SJSA1 (cell line): ENCODE results near the gene ZDHHC8. TPM values are rescaled to one million over a fixed set of nuclear protein-coding genes. Genes with fewer than 3 reads are reported as not detected.

Experiments
- DNase-seq, 2 experiments: peaks; one replicate each; pipeline ENCODE4 v3.0.0-alpha.2; 2015 to 2020; ENCODE audit warnings: low spot score in 2 of 2, low read depth in 1 of 2
- H3K27ac ChIP-seq: fragments of 250-450 bp; sonication (Bioruptor Pico); 2 replicates; pipeline ENCODE4 v1.5.1; 2020; ENCODE audit warnings: mild to moderate bottlenecking, moderate library complexity
- H3K27me3 ChIP-seq: fragments of 250-450 bp; sonication (Bioruptor Pico); replicated peaks from 2 replicates; pipeline ENCODE4 v1.5.1; 2020; ENCODE audit warnings: mild to moderate bottlenecking, moderate library complexity
- H3K36me3 ChIP-seq: fragments of 250-450 bp; sonication (Bioruptor Pico); 2 replicates; pipeline ENCODE4 v1.5.1; 2020; ENCODE audit warnings: mild to moderate bottlenecking
- H3K4me1 ChIP-seq: fragments of 250-450 bp; sonication (Bioruptor Pico); replicated peaks from 2 replicates; pipeline ENCODE4 v1.6.1; 2021; ENCODE audit warnings: mild to moderate bottlenecking
- H3K4me3 ChIP-seq: fragments of 250-450 bp; sonication (Bioruptor Pico); 2 replicates; pipeline ENCODE4 v1.5.1; 2020; ENCODE audit warnings: mild to moderate bottlenecking
- H3K9me3 ChIP-seq: fragments of 250-450 bp; sonication (Bioruptor Pico); replicated peaks from 2 replicates; pipeline ENCODE4 v1.5.1; 2020; ENCODE audit warnings: mild to moderate bottlenecking
- total RNA-seq: library from RNA; depleted of rRNA; stranded (reverse); fragments of >200 nt; shearing (Covaris generic); gene quantifications from 2 replicates; pipeline ENCODE4 v1.2.3, GENCODE V29; 2014

ZDHHC8 gene
- total RNA-seq, 1 experiment from 2014 or later = 9.0 TPM

GRCh38 chr22:20180245-20180630 lies 48.6 kb downstream of the ZDHHC8 start:
- Histone ChIP-seq H3K27me3 (0 out of 2 replicates have a peak, but pooled peaks cover 4% of the 10 kb centered on the region), H3K4me1 (no peaks in the 10 kb centered on the region), H3K27ac (no peak overlapping the region), H3K9me3 (no peaks in the 10 kb centered on the region), H3K4me3 (no peak overlapping the region), H3K36me3 (no peaks in the 10 kb centered on the region)
- DNase-seq = no peak

GRCh38 chr22:20180640-20181039 lies 49.0 kb downstream of the ZDHHC8 start:
- no peaks in the 10 kb centered on the region for H3K36me3 ChIP-seq
- H3K27me3 ChIP-seq = 0 out of 2 replicates have a peak, but pooled peaks cover 4% of the 10 kb centered on the region
- no peak for DNase-seq
- no peak overlapping the region for H3K4me3 ChIP-seq
- H3K9me3 ChIP-seq = no peaks in the 10 kb centered on the region
- H3K4me1 ChIP-seq = no peaks in the 10 kb centered on the region
- H3K27ac ChIP-seq = no peak overlapping the region

DNA sequence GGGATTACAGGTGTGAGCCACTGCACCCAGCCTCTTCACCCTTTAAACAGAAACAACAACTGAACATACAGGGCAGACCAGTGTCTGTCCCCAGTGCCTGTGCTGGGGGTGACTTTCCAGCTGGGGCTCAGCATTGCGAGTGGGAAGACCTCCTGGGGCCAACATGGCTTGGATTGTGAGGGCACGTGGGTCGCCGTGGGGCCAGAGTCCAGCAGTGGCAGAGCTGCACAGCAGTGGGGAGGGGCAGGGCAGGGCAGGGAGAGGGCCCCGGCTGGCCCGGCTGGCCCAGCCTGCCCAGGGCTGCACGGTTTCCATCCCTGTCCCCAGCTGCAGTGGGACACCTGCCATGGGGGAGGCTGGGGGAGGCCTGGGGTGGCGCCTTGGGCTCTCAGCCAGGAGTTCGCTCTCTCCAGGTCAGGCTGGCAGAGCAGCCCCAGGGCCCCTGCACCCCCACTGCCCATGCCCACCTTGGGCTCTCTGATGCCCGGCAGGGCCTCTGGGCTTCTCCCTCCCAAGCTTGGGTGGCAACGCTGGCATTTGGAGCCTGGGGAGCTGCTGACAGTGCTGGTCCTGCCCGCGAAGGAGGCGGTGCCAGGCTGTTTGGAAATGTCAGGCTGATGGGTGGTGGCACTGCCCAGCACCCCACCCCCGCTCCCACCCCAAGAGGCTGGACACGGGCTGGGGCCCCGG lies 49.7 kb downstream of the ZDHHC8 start:
- DNase-seq = no peak
- Histone ChIP-seq H3K4me3 (no peak overlapping the region), H3K4me1 (no peaks in the 10 kb centered on the region), H3K27ac (no peak overlapping the region), H3K27me3 (0 out of 2 replicates have a peak, but pooled peaks cover 4% of the 10 kb centered on the region), H3K9me3 (no peaks in the 10 kb centered on the region), H3K36me3 (no peaks in the 10 kb centered on the region)

DNA sequence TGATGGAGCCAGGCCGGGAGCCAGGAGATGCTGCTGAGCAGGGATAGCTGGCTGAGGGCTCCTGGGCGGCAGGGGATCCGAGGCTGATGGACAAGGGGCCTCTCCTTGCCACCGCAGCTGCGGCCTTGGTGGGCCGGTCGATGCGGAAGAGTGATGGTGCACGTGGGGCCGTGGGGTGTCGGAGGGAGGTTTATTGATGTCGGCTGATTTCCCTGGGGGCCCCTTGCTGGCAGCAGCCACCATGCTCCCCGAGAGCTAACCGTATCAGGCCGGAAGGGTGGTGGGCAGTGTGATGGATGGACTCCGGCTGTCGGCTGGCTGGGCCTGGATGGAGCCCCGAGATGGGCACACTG lies 50.3 kb downstream of the ZDHHC8 start:
- H3K36me3 ChIP-seq = no peaks in the 10 kb centered on the region
- H3K4me3 ChIP-seq = no peak overlapping the region
- H3K27ac ChIP-seq = no peak overlapping the region
- no peaks in the 10 kb centered on the region for H3K27me3 ChIP-seq
- no peaks in the 10 kb centered on the region for H3K9me3 ChIP-seq
- DNase-seq = no peak
- H3K4me1 ChIP-seq = no peaks in the 10 kb centered on the region

DNA sequence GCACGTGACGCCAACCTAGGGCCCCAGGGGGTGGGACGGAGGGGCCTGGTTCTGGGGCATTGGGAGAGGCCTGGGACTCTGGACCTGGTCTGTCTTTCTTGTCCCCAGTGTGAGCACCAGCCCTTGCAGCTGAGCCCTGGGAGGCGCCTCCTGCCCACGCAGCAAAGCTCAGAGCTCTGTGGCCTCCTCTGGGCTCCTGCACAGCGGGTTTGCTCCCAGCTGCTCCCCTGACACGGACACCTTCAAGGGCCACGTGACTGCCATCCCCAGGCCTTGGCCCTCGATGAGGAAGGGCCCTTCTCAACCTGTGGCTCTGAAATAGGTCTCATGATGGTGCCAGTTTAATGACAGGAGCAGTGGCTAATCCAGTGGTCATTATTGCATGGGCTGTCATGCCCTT lies 50.8 kb downstream of the ZDHHC8 start:
- H3K27me3 ChIP-seq = no peaks in the 10 kb centered on the region
- no peaks in the 10 kb centered on the region for H3K4me1 ChIP-seq
- H3K4me3 ChIP-seq = no peak overlapping the region
- no peak overlapping the region for H3K27ac ChIP-seq
- no peak for DNase-seq
- no peaks in the 10 kb centered on the region for H3K36me3 ChIP-seq
- no peaks in the 10 kb centered on the region for H3K9me3 ChIP-seq

- no peak for DNase-seq
- Histone ChIP-seq H3K4me1 (no peaks in the 10 kb centered on the region), H3K9me3 (no peaks in the 10 kb centered on the region), H3K36me3 (no peaks in the 10 kb centered on the region), H3K27ac (no peak overlapping the region), H3K4me3 (no peak overlapping the region), H3K27me3 (no peaks in the 10 kb centered on the region)
Measured at GRCh38 chr22:20183101-20183500, 51.5 kb downstream of the ZDHHC8 start.

DNA sequence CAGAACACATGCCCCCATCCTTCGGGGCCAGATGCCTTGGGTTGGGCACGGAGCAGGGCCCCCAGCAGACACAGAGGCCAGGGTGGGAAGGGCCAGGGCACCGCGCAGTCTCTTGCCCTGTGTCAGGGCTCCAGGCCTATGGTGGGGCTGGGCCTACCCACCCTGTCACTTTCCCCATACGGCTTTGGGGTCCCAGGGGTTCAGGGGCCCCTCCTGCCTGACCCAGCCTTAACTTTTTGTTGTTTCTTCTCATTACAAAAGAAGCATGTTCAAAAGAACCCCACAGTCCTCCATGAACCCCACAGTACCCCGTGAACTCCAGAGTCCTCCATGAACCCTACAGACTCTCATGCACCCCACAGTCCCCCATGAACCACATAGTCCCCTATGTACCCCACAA lies 52.2 kb downstream of the ZDHHC8 start:
- Histone ChIP-seq H3K4me1 (no peaks in the 10 kb centered on the region), H3K9me3 (no peaks in the 10 kb centered on the region), H3K27me3 (no peaks in the 10 kb centered on the region), H3K4me3 (no peak overlapping the region), H3K27ac (no peak overlapping the region), H3K36me3 (no peaks in the 10 kb centered on the region)
- no peak for DNase-seq

GRCh38 chr22:20184501-20185165 lies 53.0 kb downstream of the ZDHHC8 start:
- H3K27ac ChIP-seq = no peak overlapping the region
- no peaks in the 10 kb centered on the region for H3K4me1 ChIP-seq
- no peaks in the 10 kb centered on the region for H3K9me3 ChIP-seq
- no peaks in the 10 kb centered on the region for H3K36me3 ChIP-seq
- no peaks in the 10 kb centered on the region for H3K27me3 ChIP-seq
- no peak for DNase-seq
- no peak overlapping the region for H3K4me3 ChIP-seq

- no peaks in the 10 kb centered on the region for H3K4me1 ChIP-seq
- H3K27ac ChIP-seq = no peak overlapping the region
- no peaks in the 10 kb centered on the region for H3K36me3 ChIP-seq
- DNase-seq = no peak
- H3K4me3 ChIP-seq = no peak overlapping the region
- H3K9me3 ChIP-seq = no peaks in the 10 kb centered on the region
- no peaks in the 10 kb centered on the region for H3K27me3 ChIP-seq
Measured at GRCh38 chr22:20185750-20186149, 54.1 kb downstream of the ZDHHC8 start.

- Histone ChIP-seq H3K4me3 (no peak overlapping the region), H3K27me3 (no peaks in the 10 kb centered on the region), H3K27ac (no peak overlapping the region), H3K4me1 (no peaks in the 10 kb centered on the region), H3K36me3 (no peaks in the 10 kb centered on the region), H3K9me3 (no peaks in the 10 kb centered on the region)
- no peak for DNase-seq
Measured at GRCh38 chr22:20186183-20186870, 54.7 kb downstream of the ZDHHC8 start.

DNA sequence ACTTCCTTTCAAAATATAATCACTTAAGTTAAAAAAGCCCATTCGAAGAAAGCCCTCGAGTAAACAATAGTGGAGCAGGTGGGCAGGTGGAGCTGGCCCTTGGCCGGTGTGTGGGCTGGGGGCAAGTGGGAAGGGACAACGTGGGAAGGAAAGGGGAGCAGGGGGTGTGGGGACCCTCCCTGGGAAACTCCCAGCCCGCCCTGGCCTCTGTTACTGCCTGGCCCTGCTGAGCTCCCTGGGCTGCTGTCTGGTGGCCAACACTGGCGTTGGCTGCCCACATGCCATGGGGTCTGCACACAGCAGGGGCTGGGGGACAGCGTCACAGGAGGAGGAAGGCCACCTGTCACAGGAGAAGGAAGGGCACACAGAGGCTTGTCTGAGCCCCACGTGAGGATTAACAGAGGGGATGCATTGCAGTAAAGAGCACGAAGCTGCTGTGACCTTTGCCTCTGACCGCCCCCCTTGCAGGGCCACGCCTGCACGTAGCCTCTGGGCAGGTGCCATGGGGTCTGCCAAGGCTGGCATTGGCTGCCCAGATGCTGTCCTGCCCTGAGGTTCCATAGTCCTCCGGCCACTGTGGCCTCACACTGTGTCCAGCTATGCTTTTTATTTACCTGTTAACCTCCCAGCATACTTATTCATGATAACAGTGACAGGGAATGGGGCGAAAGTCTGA lies 55.4 kb downstream of the ZDHHC8 start:
- Histone ChIP-seq H3K27me3 (no peaks in the 10 kb centered on the region), H3K4me3 (no peak overlapping the region), H3K4me1 (no peaks in the 10 kb centered on the region), H3K9me3 (no peaks in the 10 kb centered on the region), H3K27ac (no peak overlapping the region), H3K36me3 (no peaks in the 10 kb centered on the region)
- no peak for DNase-seq

- H3K27ac ChIP-seq = no peak overlapping the region
- DNase-seq = no peak
- H3K4me3 ChIP-seq = no peak overlapping the region
- no peaks in the 10 kb centered on the region for H3K9me3 ChIP-seq
- H3K27me3 ChIP-seq = no peaks in the 10 kb centered on the region
- no peaks in the 10 kb centered on the region for H3K36me3 ChIP-seq
- no peaks in the 10 kb centered on the region for H3K4me1 ChIP-seq
Measured at GRCh38 chr22:20187777-20188566, 56.4 kb downstream of the ZDHHC8 start.

DNA sequence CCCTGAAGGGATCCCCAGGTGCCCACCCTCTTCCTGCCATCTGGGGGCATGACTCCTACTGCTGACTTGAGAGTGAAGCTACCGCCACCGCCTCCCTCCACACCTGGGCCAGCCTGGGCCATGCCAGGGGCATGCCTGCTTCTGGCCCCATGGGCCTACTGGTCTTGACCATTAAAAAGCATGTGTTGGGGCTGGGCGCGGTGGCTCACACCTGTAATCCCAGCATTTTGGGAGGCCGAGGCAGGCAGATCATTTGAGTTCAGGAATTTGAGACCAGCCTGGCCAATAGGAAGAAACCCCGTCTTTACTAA lies 56.9 kb downstream of the ZDHHC8 start:
- no peaks in the 10 kb centered on the region for H3K9me3 ChIP-seq
- no peak for DNase-seq
- no peak overlapping the region for H3K27ac ChIP-seq
- no peaks in the 10 kb centered on the region for H3K36me3 ChIP-seq
- H3K4me3 ChIP-seq = no peak overlapping the region
- no peaks in the 10 kb centered on the region for H3K4me1 ChIP-seq
- no peaks in the 10 kb centered on the region for H3K27me3 ChIP-seq
